ENCODE data around the gene PGD. TPM values are rescaled to one million over a fixed set of nuclear protein-coding genes. Genes with fewer than 3 reads are reported as not detected.
"Not testable (repeated sequence)": the region's sequence is repeated elsewhere in the genome, so short reads cannot be mapped to it uniquely, and the experiment has no call there.

The PGD gene
- total RNA-seq, 4 donors from 2014 or later: 13.8 to 79.7 (median 37.5) TPM

- H3K27me3 ChIP-seq: no peaks in the 10 kb centered on the region
- H3K27ac ChIP-seq: no peak overlapping the region
- H3K9me3 ChIP-seq: no peaks in the 10 kb centered on the region
- intact Hi-C loops (cut with DNase I; ENCODE audit: low total_unique reads): no loop called here
- no peaks in the 10 kb centered on the region for H3K4me1 ChIP-seq
- no peaks in the 10 kb centered on the region for H3K36me3 ChIP-seq
- H3K4me3 ChIP-seq: no peak overlapping the region
- TF ChIP-seq CTCF (IDR thresholded peaks at IDR 0.05) (no peak), POLR2A (IDR thresholded peaks at IDR 0.05) (no peak)
- DNase-seq: no peak
Observed at GRCh38 chr1:10368194-10368593, 30.7 kb upstream of the PGD start.

- DNase-seq: no peak
- no peaks in the 10 kb centered on the region for H3K36me3 ChIP-seq
- TF ChIP-seq POLR2A (IDR thresholded peaks at IDR 0.05) (no peak), CTCF (IDR thresholded peaks at IDR 0.05) (no peak)
Observed at GRCh38 chr1:10374442-10374860, 24.4 kb upstream of the PGD start.

GRCh38 chr1:10377365-10378029, 21.4 kb upstream of the PGD start:
- not testable (repeated sequence) for H3K4me3 ChIP-seq, H3K9me3 ChIP-seq, H3K27me3 ChIP-seq, H3K36me3 ChIP-seq, H3K4me1 ChIP-seq
- DNase-seq: peak; percentile 55 to 73
- H3K27ac ChIP-seq: peak overlapping the region; percentile 48 to 63
- intact Hi-C loops (cut with DNase I; ENCODE audit: low total_unique reads): loop anchor here (5.0 kb wide), 1 partner anchor 50 kb away; no protein-coding TSS in a partner anchor
- peak; percentile 65 to 90 (median 74) for TF ChIP-seq CTCF (IDR thresholded peaks at IDR 0.05)

More at GRCh38 chr1:10374442-10374860, 24.4 kb upstream of the PGD start:
- intact Hi-C loops (cut with DNase I; ENCODE audit: low total_unique reads): no loop called here
- Histone ChIP-seq H3K27me3 (no peaks in the 10 kb centered on the region), H3K9me3 (no peaks in the 10 kb centered on the region), H3K4me3 (no peak overlapping the region), H3K27ac (no peak overlapping the region), H3K4me1 (no peaks in the 10 kb centered on the region)

GRCh38 chr1:10378081-10378841, 20.6 kb upstream of the PGD start:
- no peaks in the 10 kb centered on the region for H3K27me3 ChIP-seq
- H3K4me3 ChIP-seq: no peak overlapping the region
- no peaks in the 10 kb centered on the region for H3K36me3 ChIP-seq
- peak overlapping the region; percentile 48 to 63 for H3K27ac ChIP-seq
- intact Hi-C loops (cut with DNase I; ENCODE audit: low total_unique reads): loop anchor here (5.0 kb wide), 1 partner anchor 49 kb away; no protein-coding TSS in a partner anchor
- no peaks in the 10 kb centered on the region for H3K9me3 ChIP-seq
- H3K4me1 ChIP-seq: no peaks in the 10 kb centered on the region
- TF ChIP-seq POLR2A (IDR thresholded peaks at IDR 0.05) (no peak), CTCF (IDR thresholded peaks at IDR 0.05) (no peak)
- DNase-seq: peak in 1 of 2 donors; percentile 31

- no peaks in the 10 kb centered on the region for H3K9me3 ChIP-seq
- DNase-seq: no peak
- H3K36me3 ChIP-seq: no peaks in the 10 kb centered on the region
- intact Hi-C loops (cut with DNase I; ENCODE audit: low total_unique reads): loop anchor here (5.0 kb wide), 1 partner anchor 48 kb away; no protein-coding TSS in a partner anchor
- no peaks in the 10 kb centered on the region for H3K27me3 ChIP-seq
- H3K4me3 ChIP-seq: no peak overlapping the region
- TF ChIP-seq CTCF (IDR thresholded peaks at IDR 0.05) (no peak), POLR2A (IDR thresholded peaks at IDR 0.05) (no peak)
- no peaks in the 10 kb centered on the region for H3K4me1 ChIP-seq
- no peak overlapping the region for H3K27ac ChIP-seq
Observed at GRCh38 chr1:10379101-10379620, 19.7 kb upstream of the PGD start.

Measured in uterus (tissue), 4 donors.